HFF-Myc (cell line): ENCODE results near the gene MYO3B.

Experiments used
- DNase-seq: peaks from one replicate; pipeline ENCODE4 v3.0.0-alpha.2; 2011; ENCODE audit warnings: low read depth; ENCODE audit errors: extremely low read depth
- H3K4me3 ChIP-seq: replicated peaks from 2 replicates; pipeline ENCODE4 v1.5.1; 2011; ENCODE audit warnings: low read depth, mild to moderate bottlenecking, control low read depth, low read length
- TF ChIP-seq, protein P1 (sequence below): IDR thresholded peaks from 2 replicates; pipeline ENCODE4 v1.5.1; 2012; ENCODE audit warnings: mild to moderate bottlenecking, low read depth, low read length, control low read depth; ENCODE audit errors: missing control alignments

Gene MYO3B

GRCh38 chr2:170553748-170554147, 375.8 kb downstream of the MYO3B start:
- no peak for DNase-seq
- TF ChIP-seq, protein P1, sequence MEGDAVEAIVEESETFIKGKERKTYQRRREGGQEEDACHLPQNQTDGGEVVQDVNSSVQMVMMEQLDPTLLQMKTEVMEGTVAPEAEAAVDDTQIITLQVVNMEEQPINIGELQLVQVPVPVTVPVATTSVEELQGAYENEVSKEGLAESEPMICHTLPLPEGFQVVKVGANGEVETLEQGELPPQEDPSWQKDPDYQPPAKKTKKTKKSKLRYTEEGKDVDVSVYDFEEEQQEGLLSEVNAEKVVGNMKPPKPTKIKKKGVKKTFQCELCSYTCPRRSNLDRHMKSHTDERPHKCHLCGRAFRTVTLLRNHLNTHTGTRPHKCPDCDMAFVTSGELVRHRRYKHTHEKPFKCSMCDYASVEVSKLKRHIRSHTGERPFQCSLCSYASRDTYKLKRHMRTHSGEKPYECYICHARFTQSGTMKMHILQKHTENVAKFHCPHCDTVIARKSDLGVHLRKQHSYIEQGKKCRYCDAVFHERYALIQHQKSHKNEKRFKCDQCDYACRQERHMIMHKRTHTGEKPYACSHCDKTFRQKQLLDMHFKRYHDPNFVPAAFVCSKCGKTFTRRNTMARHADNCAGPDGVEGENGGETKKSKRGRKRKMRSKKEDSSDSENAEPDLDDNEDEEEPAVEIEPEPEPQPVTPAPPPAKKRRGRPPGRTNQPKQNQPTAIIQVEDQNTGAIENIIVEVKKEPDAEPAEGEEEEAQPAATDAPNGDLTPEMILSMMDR: no peak
- H3K4me3 ChIP-seq: no peak overlapping the region

GRCh38 chr2:170554278-170554955, 376.5 kb downstream of the MYO3B start:
- TF ChIP-seq, protein P1: no peak
- DNase-seq: peak; percentile 84
- H3K4me3 ChIP-seq: no peak overlapping the region

GRCh38 chr2:170562928-170563327, 385.0 kb downstream of the MYO3B start:
- DNase-seq: no peak
- TF ChIP-seq, protein P1: no peak
- H3K4me3 ChIP-seq: no peak overlapping the region

DNA sequence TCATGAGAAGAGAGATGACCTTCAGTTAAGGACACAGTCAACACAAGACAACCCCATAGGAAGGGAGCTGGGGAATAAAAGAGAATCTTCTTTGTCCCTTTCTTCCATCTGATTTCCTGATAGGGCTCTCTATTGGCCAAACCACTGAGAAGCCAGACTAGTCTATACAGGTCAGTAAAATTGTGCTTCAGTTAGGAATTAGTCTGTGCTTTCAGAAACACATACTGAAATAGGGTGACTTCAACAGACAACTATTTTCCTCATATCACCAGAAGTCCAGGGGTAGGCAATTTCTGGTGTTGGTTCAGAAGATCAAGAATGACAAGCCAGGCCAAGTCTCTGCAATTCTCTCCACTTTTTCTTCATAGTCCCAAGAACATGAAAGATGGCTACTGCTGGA, 385.5 kb downstream of the MYO3B start:
- TF ChIP-seq, protein P1: no peak
- no peak overlapping the region for H3K4me3 ChIP-seq
- no peak for DNase-seq

- no peak overlapping the region for H3K4me3 ChIP-seq
- no peak for DNase-seq
- TF ChIP-seq, protein P1: no peak
Measured at GRCh38 chr2:170566138-170566537, 388.2 kb downstream of the MYO3B start.

- H3K4me3 ChIP-seq: no peak overlapping the region
- TF ChIP-seq, protein P1: no peak
- DNase-seq: no peak
Measured at GRCh38 chr2:170567429-170567828, 389.5 kb downstream of the MYO3B start.

DNA sequence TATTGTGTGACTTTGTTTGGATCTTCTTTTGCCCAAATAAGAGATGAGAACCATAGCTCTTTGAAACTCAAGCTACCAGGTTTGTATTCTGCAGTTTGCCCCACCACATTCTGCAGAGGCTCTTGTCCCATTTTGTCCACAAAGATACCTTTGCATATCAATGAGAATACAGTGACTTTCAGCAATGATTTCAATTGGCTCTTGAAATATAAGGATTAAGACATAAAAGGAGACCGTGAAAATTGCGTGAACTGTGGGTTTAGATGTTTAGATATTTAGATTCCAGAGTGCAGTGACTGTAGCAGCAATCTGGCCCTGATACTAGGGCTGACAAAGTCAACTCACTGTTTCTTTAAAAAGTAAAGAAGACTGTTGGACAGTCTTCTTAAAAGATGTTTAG, 390.6 kb downstream of the MYO3B start:
- TF ChIP-seq, protein P1: no peak
- no peak overlapping the region for H3K4me3 ChIP-seq
- no peak for DNase-seq
